ENCODE results near the gene RSPH6A.

Gene RSPH6A

DNA sequence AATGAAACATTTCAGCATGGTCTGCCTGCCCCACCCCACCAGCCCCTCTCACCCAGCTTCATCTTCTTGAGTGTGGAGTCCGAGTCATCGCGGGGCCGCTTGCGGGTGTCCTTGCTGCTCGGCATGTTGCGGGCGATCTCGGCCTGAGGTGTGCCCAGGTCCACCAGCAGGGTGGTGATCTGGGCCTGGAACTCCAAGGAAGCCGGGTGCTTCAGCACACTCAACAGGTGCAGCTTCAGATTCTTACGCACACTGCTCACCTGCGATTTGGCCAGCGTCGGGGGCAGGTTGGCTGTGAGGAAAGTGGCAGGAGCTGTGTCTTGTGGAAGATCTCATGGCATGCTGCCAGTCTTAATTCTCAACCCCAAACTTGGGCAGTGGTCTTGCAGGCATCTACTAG lies 27.1 kb upstream of the RSPH6A start:
- DNase-seq (ENCODE audit: low read depth) = no peak
- TF ChIP-seq, protein P1, sequence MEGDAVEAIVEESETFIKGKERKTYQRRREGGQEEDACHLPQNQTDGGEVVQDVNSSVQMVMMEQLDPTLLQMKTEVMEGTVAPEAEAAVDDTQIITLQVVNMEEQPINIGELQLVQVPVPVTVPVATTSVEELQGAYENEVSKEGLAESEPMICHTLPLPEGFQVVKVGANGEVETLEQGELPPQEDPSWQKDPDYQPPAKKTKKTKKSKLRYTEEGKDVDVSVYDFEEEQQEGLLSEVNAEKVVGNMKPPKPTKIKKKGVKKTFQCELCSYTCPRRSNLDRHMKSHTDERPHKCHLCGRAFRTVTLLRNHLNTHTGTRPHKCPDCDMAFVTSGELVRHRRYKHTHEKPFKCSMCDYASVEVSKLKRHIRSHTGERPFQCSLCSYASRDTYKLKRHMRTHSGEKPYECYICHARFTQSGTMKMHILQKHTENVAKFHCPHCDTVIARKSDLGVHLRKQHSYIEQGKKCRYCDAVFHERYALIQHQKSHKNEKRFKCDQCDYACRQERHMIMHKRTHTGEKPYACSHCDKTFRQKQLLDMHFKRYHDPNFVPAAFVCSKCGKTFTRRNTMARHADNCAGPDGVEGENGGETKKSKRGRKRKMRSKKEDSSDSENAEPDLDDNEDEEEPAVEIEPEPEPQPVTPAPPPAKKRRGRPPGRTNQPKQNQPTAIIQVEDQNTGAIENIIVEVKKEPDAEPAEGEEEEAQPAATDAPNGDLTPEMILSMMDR (conservative IDR thresholded peaks at IDR 0.05; ENCODE audit: low read length) = no peak
- H3K4me3 ChIP-seq (ENCODE audit: low read length) = no peak overlapping the region

DNA sequence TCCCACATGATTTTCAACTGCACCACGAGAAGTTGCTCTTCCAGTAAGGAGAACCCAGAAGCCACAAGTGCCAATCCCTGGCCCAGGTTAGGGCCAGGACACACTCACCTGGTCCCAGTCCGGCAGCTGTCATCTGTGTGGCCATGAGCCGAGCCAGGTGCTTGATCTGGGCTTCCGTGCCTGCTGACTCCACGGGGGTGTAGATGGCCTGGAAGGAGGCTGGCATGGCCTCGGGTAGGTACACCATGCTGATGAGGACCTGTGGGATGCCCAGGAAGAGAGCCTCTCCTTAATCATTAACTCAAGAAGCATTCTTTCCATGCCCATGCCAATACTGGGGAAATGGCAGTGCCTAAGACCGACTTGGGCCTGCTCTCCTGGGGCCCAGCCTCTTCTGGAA lies 19.9 kb upstream of the RSPH6A start:
- H3K4me3 ChIP-seq (ENCODE audit: low read length) = no peak overlapping the region
- no peak for DNase-seq (ENCODE audit: low read depth)
- TF ChIP-seq, protein P1 (conservative IDR thresholded peaks at IDR 0.05; ENCODE audit: low read length) = no peak

DNA sequence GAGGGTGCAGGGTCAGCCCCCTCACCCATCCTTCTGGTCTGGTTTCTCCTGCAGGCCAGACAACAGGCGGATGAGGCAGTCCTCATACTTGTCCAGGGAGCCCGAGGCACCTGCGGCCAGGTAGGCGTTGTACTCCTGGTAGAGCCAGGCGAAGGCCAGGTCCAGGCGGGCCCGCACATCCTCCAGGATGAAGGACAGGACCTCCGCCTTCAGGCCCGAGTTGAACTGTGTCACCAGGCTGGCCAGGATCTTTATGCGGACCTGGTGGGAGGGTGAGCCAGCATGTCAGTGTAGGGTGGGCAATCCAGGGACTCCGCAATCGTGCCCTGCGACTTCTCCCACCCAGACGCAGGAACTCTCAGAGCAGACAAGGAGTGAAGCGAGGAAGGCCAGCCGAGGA lies 13.8 kb upstream of the RSPH6A start:
- no peak for DNase-seq (ENCODE audit: low read depth)
- TF ChIP-seq, protein P1 (conservative IDR thresholded peaks at IDR 0.05; ENCODE audit: low read length) = no peak

DNA sequence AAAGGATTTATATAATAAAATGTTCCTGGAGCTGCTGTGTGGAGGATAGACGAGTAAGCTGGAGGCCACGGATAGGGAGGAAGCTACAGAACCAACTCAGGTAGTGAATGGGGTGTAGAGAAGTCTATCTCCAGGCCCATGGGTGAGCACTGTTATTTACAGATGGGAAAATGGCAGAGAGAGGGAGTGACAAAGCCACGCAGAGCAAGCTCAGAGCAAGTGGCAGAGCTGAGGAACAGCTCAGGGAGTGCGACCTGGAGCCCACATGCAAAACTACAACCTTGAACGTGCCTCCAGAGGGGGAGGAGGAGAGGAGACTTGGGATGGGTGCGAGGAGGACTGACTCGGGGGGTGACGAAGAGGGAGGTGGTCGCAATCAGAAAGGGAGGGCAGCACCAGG lies 13.4 kb upstream of the RSPH6A start:
- TF ChIP-seq, protein P1 (conservative IDR thresholded peaks at IDR 0.05; ENCODE audit: low read length) = no peak
- H3K4me3 ChIP-seq (ENCODE audit: low read length) = no peak overlapping the region
- DNase-seq (ENCODE audit: low read depth) = no peak

More for the DNA sequence above, 13.8 kb upstream of the RSPH6A start:
- H3K4me3 ChIP-seq (ENCODE audit: low read length) = no peak overlapping the region

DNA sequence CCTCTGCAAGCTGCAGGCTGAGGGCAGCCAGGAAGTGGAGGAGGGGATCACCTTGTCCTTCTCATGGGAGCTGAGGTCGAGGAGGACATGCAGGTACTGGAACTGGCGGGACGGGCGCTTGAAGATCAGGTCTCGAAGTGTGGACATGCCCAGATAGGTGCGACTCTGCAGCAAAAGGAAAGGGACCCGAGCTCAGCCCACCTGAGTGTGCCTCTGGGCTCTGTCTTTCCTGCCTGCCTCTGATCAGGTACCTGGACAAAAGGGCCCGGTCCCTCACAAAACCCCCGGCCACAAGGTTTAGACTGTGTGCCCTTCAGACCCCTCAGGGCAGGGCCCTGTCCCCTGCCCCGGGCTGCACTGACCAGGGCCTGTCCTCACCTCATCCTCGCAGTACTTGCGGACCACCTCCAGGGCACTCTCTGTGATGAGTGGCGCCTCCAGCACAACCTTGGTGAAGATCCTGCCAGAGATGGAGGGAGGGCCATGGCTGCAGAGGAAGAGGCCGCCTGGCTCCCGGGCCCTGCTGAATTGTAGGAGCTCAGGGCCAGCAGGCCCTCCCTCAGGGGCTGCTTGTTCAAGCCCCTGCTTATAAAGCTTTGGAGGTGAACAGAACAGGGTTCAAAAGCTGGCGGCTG lies 12.5 kb upstream of the RSPH6A start:
- TF ChIP-seq, protein P1 (conservative IDR thresholded peaks at IDR 0.05; ENCODE audit: low read length) = no peak
- no peak overlapping the region for H3K4me3 ChIP-seq (ENCODE audit: low read length)
- no peak for DNase-seq (ENCODE audit: low read depth)

DNA sequence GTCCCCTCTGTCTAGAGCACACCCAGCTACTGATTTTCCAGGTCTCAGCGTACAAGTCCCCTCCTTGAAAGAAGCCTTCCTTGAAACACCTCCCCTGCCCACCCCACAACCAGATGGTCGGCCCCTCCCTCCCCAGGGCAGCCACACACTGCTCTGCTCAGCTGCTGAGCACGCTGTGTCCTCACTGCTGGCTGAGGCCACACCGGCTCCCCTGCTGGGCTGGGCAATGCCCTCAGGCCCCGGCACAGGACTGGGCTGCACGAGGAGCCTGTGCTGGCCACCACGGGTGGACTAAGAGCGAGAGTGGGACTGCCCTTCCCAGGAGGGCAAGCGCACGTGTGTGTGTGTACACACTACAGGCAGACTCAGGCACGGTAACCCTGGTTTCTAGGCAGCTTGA lies 11.8 kb upstream of the RSPH6A start:
- DNase-seq (ENCODE audit: low read depth) = no peak
- TF ChIP-seq, protein P1 (conservative IDR thresholded peaks at IDR 0.05; ENCODE audit: low read length) = no peak
- H3K4me3 ChIP-seq (ENCODE audit: low read length) = no peak overlapping the region

Data from AG10803 (cell line).